Stimulated activated naive CD8-positive, alpha-beta T cell treated with anti-CD3 and anti-CD28 coated beads, Interleukin-15, Interleukin-2, amounts not matched to agents 100 ng/mL and 50 ng/mL, for 24 hours (primary cell): ENCODE data around the gene LSAMP.

Experiments
- H3K27ac Mint-ChIP-seq: one replicate; pipeline ENCODE4 v1.8.0; 2021; ENCODE audit warnings: mild to moderate bottlenecking, mixed read lengths
- H3K27me3 Mint-ChIP-seq: one replicate; pipeline ENCODE4 v1.8.0; 2021; ENCODE audit warnings: mixed read lengths
- H3K36me3 Mint-ChIP-seq: one replicate; pipeline ENCODE4 v1.8.0; 2021; ENCODE audit warnings: low read depth, mixed read lengths
- H3K4me1 Mint-ChIP-seq: one replicate; pipeline ENCODE4 v1.8.0; 2021; ENCODE audit warnings: low read depth, mixed read lengths
- H3K4me3 Mint-ChIP-seq: one replicate; pipeline ENCODE4 v1.8.0; 2021; ENCODE audit warnings: mild to moderate bottlenecking, mixed read lengths
- H3K9me3 Mint-ChIP-seq: one replicate; pipeline ENCODE4 v1.8.0; 2021; ENCODE audit warnings: mixed read lengths

Gene LSAMP

GRCh38 chr3:115968871-115969270, 476.4 kb downstream of the LSAMP start:
- peaks cover 4% of the 10 kb centered on the region for H3K27me3 Mint-ChIP-seq
- no peak overlapping the region for H3K27ac Mint-ChIP-seq
- H3K4me1 Mint-ChIP-seq, result no peaks in the 10 kb centered on the region
- no peak overlapping the region for H3K4me3 Mint-ChIP-seq
- peaks cover 5% of the 10 kb centered on the region for H3K9me3 Mint-ChIP-seq
- no peaks in the 10 kb centered on the region for H3K36me3 Mint-ChIP-seq

DNA sequence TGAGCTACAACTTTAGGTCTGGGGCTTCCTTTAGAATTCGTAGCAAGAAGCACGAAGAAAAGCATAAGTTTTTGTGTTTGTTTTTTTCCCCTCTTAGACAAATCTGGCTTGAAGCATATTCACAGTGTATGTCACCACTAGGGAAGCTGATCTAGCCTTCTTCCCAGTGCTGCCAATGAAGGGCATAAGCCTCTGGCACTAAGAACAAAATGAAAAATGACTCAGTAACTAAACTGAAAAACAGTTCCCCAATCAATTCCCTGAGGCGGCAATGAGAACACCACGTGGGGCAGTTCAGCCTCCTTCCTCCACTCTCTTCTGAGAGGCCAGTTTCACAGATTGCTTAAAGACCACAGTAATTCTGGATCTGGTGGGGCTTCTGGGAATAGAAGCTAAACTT, 483.9 kb downstream of the LSAMP start:
- Mint-ChIP-seq H3K9me3 (no peaks in the 10 kb centered on the region), H3K27me3 (no peaks in the 10 kb centered on the region), H3K27ac (no peak overlapping the region), H3K4me3 (no peak overlapping the region), H3K36me3 (no peaks in the 10 kb centered on the region), H3K4me1 (no peaks in the 10 kb centered on the region)

DNA sequence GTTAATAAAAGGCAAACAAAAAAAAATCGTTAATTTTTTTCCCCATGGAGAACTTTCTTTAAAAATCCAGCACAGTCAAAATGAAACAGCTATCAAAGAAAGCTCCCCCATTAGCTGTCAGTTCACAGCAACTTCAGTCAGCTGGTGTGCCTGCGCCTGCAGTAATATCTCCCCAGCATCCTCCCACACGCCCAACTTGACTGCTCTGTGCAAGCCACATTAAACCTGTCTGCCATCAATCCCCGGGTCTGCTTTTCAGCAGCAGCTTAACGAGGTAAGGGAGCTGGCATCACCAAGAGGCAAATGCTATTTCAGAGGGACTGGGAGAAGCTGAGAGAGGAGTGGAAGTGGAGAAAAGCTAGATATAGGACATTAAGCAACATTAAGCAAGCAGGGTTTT, 484.5 kb downstream of the LSAMP start:
- Mint-ChIP-seq H3K9me3 (no peaks in the 10 kb centered on the region), H3K27ac (no peak overlapping the region), H3K27me3 (no peaks in the 10 kb centered on the region)

DNA sequence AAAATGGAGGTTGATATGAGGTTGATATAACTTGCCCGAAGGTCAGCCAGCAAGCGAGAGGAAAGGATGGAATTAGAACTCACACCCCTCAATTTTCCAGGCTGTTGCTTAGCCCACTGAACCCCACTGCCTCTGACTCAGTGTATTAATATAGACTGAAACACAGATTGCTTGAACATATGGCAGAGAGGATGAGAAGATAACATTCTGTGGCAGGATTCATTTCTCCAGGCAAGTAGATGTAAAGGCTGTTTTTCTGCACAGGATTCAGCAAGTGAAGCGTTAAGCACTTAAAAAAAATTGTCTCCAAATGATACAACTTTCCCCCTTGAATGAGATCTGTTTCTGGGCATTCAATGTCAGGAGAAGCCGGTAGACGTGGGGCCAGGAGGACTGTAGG, 486.8 kb downstream of the LSAMP start:
- Mint-ChIP-seq H3K27ac (no peak overlapping the region), H3K4me3 (no peak overlapping the region), H3K4me1 (no peaks in the 10 kb centered on the region), H3K9me3 (no peaks in the 10 kb centered on the region), H3K36me3 (no peaks in the 10 kb centered on the region), H3K27me3 (no peaks in the 10 kb centered on the region)

More for the DNA sequence above, 484.5 kb downstream of the LSAMP start:
- H3K36me3 Mint-ChIP-seq, result no peaks in the 10 kb centered on the region
- no peak overlapping the region for H3K4me3 Mint-ChIP-seq
- H3K4me1 Mint-ChIP-seq, result no peaks in the 10 kb centered on the region

GRCh38 chr3:115947325-115947724, 498.0 kb downstream of the LSAMP start:
- Mint-ChIP-seq H3K27ac (no peak overlapping the region), H3K27me3 (peaks cover 14% of the 10 kb centered on the region), H3K9me3 (no peaks in the 10 kb centered on the region), H3K4me3 (no peak overlapping the region), H3K4me1 (no peaks in the 10 kb centered on the region), H3K36me3 (no peaks in the 10 kb centered on the region)

DNA sequence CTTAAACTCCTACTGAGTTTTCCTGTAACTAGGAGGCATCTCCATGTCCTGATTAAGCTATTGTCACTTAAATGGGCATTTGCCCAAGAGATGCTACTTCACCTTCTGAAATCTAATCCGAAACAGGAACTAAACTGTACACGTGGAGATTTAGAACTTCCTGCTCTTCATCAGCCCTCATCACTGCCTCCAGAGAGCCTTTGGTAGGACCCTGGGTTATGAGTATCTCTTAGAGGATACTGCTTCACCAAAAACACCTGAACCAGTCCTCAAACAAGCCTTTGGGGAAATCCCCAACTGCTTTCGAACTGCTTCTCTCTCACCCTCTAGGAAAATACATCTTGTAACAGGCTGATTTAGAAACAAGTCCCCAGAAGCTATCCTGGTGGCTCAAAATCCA, 501.7 kb downstream of the LSAMP start:
- H3K27ac Mint-ChIP-seq, result no peak overlapping the region
- no peak overlapping the region for H3K4me3 Mint-ChIP-seq
- no peaks in the 10 kb centered on the region for H3K9me3 Mint-ChIP-seq
- peaks cover 17% of the 10 kb centered on the region for H3K27me3 Mint-ChIP-seq
- H3K36me3 Mint-ChIP-seq, result no peaks in the 10 kb centered on the region
- H3K4me1 Mint-ChIP-seq, result no peaks in the 10 kb centered on the region

DNA sequence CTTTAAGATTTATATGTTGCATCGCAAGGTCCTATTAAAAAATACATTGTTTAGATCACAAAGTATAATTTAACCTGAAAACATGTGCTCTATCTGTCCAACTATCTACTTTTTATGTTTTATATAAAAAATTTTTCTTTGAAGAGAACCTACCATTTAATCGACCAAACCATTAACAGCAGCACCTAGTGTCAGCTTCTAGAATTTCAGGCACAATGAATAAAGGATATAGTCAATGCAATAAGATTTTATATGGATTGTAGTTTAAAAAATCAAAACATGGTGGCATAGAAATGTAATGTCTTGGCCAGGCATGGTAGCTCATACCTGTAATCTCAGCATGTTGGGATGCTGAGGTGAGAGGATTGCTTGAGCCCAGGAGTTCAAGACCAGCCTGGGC, 508.2 kb downstream of the LSAMP start:
- Mint-ChIP-seq H3K9me3 (no peaks in the 10 kb centered on the region), H3K4me1 (no peaks in the 10 kb centered on the region), H3K36me3 (no peaks in the 10 kb centered on the region), H3K27me3 (peaks cover 5% of the 10 kb centered on the region), H3K4me3 (no peak overlapping the region), H3K27ac (no peak overlapping the region)

DNA sequence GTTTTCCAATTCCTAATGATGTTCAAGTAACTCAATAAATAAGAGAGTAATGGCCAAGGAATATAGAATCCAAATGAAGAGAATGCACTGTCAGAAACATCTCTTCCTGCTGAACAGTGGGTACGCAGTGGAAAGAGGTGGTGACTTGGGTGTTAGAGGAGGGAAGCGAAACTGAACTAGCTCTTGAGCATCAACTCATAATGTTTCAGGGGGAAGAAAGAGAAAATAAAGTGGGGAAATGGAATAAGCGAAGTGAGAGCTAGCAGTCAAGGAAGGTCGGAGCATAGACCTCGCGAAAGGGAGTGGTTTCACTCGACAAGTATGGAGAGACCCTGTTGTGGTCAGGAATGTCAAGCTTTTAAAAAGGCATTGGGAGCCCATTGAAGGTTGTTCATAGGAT, 512.5 kb downstream of the LSAMP start:
- H3K4me1 Mint-ChIP-seq, result no peaks in the 10 kb centered on the region
- H3K36me3 Mint-ChIP-seq, result no peaks in the 10 kb centered on the region
- H3K9me3 Mint-ChIP-seq, result no peaks in the 10 kb centered on the region
- peaks cover 4% of the 10 kb centered on the region for H3K27me3 Mint-ChIP-seq
- H3K27ac Mint-ChIP-seq, result no peak overlapping the region
- H3K4me3 Mint-ChIP-seq, result no peak overlapping the region

- Mint-ChIP-seq H3K4me3 (no peak overlapping the region), H3K9me3 (no peaks in the 10 kb centered on the region), H3K27ac (no peak overlapping the region), H3K27me3 (peaks cover 8% of the 10 kb centered on the region), H3K4me1 (no peaks in the 10 kb centered on the region), H3K36me3 (no peaks in the 10 kb centered on the region)
These were observed 513.7 kb downstream of the LSAMP start for GRCh38 chr3:115931581-115931980.

DNA sequence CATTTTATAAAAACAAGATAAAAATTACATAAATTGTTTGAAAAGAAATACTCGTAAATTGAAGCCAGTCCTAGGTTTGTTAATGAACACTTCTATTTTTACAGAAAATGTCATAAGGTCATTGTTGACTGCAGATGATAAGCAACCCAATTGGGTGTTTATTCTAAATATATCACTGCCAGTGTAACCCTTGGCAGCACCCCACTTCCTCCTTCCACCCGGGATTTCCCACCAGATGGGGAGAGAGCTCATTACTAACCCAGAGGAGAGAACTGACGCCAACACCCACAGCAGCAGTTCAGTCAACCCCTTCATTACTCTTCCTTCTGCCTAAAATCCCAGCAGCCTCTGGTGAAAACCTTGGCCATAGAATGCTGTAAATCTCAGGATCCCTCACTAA, 514.4 kb downstream of the LSAMP start:
- Mint-ChIP-seq H3K9me3 (no peaks in the 10 kb centered on the region), H3K4me3 (no peak overlapping the region), H3K27ac (no peak overlapping the region), H3K4me1 (no peaks in the 10 kb centered on the region), H3K27me3 (peaks cover 8% of the 10 kb centered on the region), H3K36me3 (no peaks in the 10 kb centered on the region)

DNA sequence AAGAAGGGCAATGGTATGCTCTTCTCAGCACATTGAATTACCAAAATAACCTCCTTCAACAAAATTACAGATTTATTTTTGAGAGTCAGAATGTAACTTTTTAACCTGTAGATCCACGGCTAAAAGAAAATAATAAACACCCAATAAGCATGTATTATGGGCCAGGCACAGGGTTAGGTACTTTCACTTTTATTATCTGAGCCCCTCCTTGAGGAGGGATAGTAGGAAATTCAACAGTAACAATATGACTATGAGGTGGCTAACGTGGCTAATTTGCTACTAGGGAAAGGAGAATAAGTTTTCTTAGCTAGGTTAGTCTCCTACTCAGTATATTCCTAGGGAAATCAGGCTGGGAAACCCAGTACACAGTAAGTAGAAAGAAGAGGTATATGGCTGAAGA, 515.1 kb downstream of the LSAMP start:
- Mint-ChIP-seq H3K27me3 (peaks cover 5% of the 10 kb centered on the region), H3K27ac (no peak overlapping the region), H3K36me3 (no peaks in the 10 kb centered on the region), H3K4me1 (no peaks in the 10 kb centered on the region), H3K4me3 (no peak overlapping the region), H3K9me3 (no peaks in the 10 kb centered on the region)

DNA sequence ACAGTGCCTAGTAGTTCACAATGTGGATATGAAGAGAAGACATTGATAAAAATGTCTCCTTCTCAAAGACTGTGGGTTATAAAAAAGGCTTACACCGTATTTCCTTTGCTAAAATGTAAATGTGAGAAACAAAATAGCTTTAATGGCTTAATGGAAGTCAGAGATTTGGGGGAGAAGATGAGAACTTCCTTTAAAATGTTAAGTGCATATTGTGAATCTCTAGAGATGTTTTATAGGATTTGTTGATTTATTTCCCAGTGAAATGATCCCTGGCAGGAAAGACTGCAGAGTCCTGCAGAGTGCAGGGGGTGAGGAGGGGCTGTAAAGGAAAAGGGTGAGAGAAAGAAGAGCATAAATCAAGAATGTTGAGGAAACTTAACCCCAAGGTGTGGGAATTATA, 516.9 kb downstream of the LSAMP start:
- H3K9me3 Mint-ChIP-seq, result no peaks in the 10 kb centered on the region
- H3K27me3 Mint-ChIP-seq, result peaks cover 5% of the 10 kb centered on the region
- no peak overlapping the region for H3K4me3 Mint-ChIP-seq
- H3K36me3 Mint-ChIP-seq, result no peaks in the 10 kb centered on the region
- no peaks in the 10 kb centered on the region for H3K4me1 Mint-ChIP-seq
- no peak overlapping the region for H3K27ac Mint-ChIP-seq

- Mint-ChIP-seq H3K4me3 (no peak overlapping the region), H3K27me3 (peaks cover 5% of the 10 kb centered on the region), H3K9me3 (no peaks in the 10 kb centered on the region), H3K36me3 (no peaks in the 10 kb centered on the region), H3K4me1 (no peaks in the 10 kb centered on the region), H3K27ac (no peak overlapping the region)
These were observed 518.1 kb downstream of the LSAMP start for GRCh38 chr3:115927197-115927596.

GRCh38 chr3:115922681-115923347, 522.5 kb downstream of the LSAMP start:
- H3K9me3 Mint-ChIP-seq, result peaks cover 10% of the 10 kb centered on the region
- H3K27ac Mint-ChIP-seq, result no peak overlapping the region
- H3K4me1 Mint-ChIP-seq, result no peaks in the 10 kb centered on the region
- H3K4me3 Mint-ChIP-seq, result no peak overlapping the region
- peaks cover 4% of the 10 kb centered on the region for H3K27me3 Mint-ChIP-seq
- no peaks in the 10 kb centered on the region for H3K36me3 Mint-ChIP-seq

GRCh38 chr3:115921711-115922110, 523.6 kb downstream of the LSAMP start:
- Mint-ChIP-seq H3K27ac (no peak overlapping the region), H3K4me1 (no peaks in the 10 kb centered on the region), H3K36me3 (no peaks in the 10 kb centered on the region), H3K4me3 (no peak overlapping the region), H3K9me3 (peaks cover 10% of the 10 kb centered on the region), H3K27me3 (no peaks in the 10 kb centered on the region)

GRCh38 chr3:115918900-115919299, 526.4 kb downstream of the LSAMP start:
- Mint-ChIP-seq H3K9me3 (peaks cover 10% of the 10 kb centered on the region), H3K4me1 (no peaks in the 10 kb centered on the region), H3K4me3 (no peak overlapping the region), H3K36me3 (no peaks in the 10 kb centered on the region), H3K27ac (no peak overlapping the region), H3K27me3 (no peaks in the 10 kb centered on the region)
